Astrocyte (in vitro differentiated cells and primary cell): ENCODE results near the gene SMAD9.

Source experiments
- EZH2 ChIP-seq: IDR thresholded peaks from 2 replicates; pipeline ENCODE4 v1.6.1; 2012; ENCODE audit warnings: mild to moderate bottlenecking, low read length, inconsistent platforms; ENCODE audit not compliant: insufficient read depth
- TF ChIP-seq, protein P1 (sequence below): IDR thresholded peaks from 2 replicates; pipeline ENCODE4 v1.5.1; 2011; ENCODE audit warnings: low read depth, mild to moderate bottlenecking, inconsistent platforms, low read length, moderate library complexity; ENCODE audit not compliant: insufficient read depth

DNA sequence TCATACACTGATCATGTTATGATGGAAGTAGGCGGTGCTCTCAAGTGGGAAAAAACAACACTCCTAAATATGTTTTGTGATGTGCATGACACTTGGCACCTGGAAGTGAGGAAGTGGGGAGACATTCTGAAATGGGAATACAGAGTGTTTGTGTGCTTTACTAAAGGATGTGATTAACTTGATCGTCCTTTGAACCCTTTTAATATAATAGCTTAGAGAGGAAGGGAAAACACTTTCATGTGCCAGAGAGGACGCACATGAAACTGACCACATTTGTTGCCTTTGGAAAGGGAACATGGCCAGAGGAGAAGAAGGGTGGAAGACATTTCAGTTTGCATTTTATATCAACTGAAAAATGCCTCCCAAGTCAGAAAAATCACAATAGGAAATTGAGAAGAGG, 31.4 kb downstream of the SMAD9 start:
- TF ChIP-seq, protein P1, sequence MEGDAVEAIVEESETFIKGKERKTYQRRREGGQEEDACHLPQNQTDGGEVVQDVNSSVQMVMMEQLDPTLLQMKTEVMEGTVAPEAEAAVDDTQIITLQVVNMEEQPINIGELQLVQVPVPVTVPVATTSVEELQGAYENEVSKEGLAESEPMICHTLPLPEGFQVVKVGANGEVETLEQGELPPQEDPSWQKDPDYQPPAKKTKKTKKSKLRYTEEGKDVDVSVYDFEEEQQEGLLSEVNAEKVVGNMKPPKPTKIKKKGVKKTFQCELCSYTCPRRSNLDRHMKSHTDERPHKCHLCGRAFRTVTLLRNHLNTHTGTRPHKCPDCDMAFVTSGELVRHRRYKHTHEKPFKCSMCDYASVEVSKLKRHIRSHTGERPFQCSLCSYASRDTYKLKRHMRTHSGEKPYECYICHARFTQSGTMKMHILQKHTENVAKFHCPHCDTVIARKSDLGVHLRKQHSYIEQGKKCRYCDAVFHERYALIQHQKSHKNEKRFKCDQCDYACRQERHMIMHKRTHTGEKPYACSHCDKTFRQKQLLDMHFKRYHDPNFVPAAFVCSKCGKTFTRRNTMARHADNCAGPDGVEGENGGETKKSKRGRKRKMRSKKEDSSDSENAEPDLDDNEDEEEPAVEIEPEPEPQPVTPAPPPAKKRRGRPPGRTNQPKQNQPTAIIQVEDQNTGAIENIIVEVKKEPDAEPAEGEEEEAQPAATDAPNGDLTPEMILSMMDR, result no peak
- TF ChIP-seq EZH2, result no peak
